Mononuclear cell (primary cell): ENCODE results near the gene KLHL2. TPM values are rescaled to one million over a fixed set of nuclear protein-coding genes. Genes with fewer than 3 reads are reported as not detected.
"Not testable (repeated sequence)": the region's sequence is repeated elsewhere in the genome, so short reads cannot be mapped to it uniquely, and the experiment has no call there.

Experiments used
- H3K27me3 ChIP-seq: 2 replicates; pipeline ENCODE4 v1.6.0; 2011; ENCODE audit warnings: low read length, control low read depth; ENCODE audit not compliant: insufficient read depth
- H3K4me1 ChIP-seq: 2 replicates; pipeline ENCODE4 v1.5.1; 2011; ENCODE audit warnings: mild to moderate bottlenecking, low read length, control low read depth; ENCODE audit not compliant: insufficient read depth
- H3K4me3 ChIP-seq: 2 replicates; pipeline ENCODE4 v1.5.1; 2011; ENCODE audit warnings: mild to moderate bottlenecking, low read length, moderate library complexity
- H3K9me3 ChIP-seq: 2 replicates; pipeline ENCODE4 v1.5.1; 2011; ENCODE audit warnings: low read depth, mild to moderate bottlenecking, control low read depth, low read length
- total RNA-seq: library from RNA; depleted of rRNA; stranded (reverse); fragments of >200 nt; gene quantifications from one replicate; pipeline ENCODE4 v1.2.3, GENCODE V29; 2012

KLHL2 gene, protein sequence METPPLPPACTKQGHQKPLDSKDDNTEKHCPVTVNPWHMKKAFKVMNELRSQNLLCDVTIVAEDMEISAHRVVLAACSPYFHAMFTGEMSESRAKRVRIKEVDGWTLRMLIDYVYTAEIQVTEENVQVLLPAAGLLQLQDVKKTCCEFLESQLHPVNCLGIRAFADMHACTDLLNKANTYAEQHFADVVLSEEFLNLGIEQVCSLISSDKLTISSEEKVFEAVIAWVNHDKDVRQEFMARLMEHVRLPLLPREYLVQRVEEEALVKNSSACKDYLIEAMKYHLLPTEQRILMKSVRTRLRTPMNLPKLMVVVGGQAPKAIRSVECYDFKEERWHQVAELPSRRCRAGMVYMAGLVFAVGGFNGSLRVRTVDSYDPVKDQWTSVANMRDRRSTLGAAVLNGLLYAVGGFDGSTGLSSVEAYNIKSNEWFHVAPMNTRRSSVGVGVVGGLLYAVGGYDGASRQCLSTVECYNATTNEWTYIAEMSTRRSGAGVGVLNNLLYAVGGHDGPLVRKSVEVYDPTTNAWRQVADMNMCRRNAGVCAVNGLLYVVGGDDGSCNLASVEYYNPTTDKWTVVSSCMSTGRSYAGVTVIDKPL
- 42.2 TPM for total RNA-seq

DNA sequence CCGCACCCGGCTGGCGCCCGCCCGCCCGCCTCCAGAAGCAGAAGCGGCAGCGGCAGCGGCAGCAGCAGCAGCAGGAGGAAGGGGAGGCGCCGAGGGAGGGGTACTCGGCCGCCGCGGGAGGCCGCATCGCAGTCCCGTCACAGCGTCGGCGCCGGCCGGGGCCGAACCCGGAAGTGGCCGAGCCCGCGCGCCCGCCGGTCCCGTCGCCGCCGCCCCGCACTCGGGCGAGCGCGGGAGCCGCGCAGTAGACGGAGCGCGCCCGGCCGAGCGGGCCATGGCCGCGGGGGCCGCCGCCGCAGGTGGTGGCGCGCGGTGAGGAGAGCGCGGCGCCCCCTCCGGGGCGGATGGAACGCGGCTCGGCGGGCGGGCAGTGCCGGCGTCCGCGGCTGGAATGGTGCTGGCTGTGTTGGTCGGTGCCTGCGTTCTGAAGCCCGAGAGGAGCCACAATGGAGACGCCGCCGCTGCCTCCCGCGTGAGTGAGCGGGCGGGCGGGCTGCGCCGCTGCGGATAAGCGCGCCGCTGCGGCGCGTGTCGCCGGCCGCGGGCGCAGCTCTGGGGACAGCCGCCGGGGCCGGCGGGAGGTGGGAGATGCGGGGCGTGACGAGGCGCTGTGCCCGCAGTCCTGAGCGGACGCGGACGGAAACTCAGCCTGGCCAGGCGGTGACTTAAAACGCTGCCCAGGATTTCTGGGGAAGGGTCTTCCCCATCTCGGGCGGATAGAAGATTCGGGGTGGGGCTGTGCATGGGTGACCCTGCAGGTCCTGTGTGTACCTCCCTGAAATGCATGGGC lies at the start of gene KLHL2:
Gene KLHL2 (plus strand): TSS at position 131 of the 790 bp plus-strand sequence. CDS start 316 bp downstream, at position 447.
- peaks cover 61% of the 10 kb centered on the region for H3K4me1 ChIP-seq
- no peaks in the 10 kb centered on the region for H3K9me3 ChIP-seq

DNA sequence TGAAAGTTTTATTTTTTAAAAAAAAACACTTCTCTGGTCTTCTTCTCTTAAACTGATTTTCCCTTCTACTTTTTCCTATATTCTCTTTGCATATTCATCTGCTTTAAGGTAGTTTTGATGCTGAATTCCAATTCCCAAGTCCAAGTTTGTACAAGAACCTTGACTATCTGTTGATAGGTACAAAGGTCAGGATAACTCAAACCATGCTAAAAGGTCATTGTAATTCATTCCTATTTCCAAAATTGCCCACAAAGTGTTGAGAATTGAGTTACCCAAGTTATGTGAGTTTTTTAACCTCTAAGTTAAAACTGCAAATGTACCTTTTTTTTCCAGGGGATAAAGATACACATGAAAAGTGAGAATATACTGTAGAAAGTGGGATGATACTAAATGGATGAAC lies 48.6 kb upstream of the KLHL2 start:
- no peaks in the 10 kb centered on the region for H3K9me3 ChIP-seq
- H3K4me1 ChIP-seq: no peaks in the 10 kb centered on the region
- no peaks in the 10 kb centered on the region for H3K27me3 ChIP-seq
- no peak overlapping the region for H3K4me3 ChIP-seq

More for the DNA sequence above, at the start of gene KLHL2:
- Histone ChIP-seq H3K27me3 (no peaks in the 10 kb centered on the region), H3K4me3 (peak within 1 kb of the TSS; percentile 69)

GRCh38 chr4:165164257-165164656 lies 43.1 kb upstream of the KLHL2 start:
- Histone ChIP-seq H3K4me1 (no peaks in the 10 kb centered on the region), H3K4me3 (no peak overlapping the region), H3K9me3 (no peaks in the 10 kb centered on the region), H3K27me3 (no peaks in the 10 kb centered on the region)

DNA sequence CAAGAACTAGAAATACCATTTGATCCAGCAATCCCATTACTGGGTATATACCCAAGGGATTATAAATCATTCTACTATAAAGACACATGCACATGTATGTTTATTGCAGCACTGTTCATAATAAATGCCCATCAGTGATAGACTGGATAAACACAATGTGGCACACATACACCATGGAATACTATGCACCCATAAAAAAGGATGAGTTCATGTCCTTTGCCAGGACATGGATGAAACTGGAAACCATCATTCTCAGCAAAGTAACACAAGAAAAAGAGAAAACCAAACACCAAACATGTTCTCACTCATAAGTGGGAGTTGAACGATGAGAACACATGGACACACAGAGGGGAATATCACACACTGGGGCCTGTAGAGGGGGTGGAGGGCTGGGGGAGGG lies 40.5 kb upstream of the KLHL2 start:
- not testable (repeated sequence) for H3K27me3 ChIP-seq, H3K4me1 ChIP-seq, H3K9me3 ChIP-seq, H3K4me3 ChIP-seq

GRCh38 chr4:165167650-165168049 lies 39.7 kb upstream of the KLHL2 start:
- Histone ChIP-seq H3K4me3 (no peak overlapping the region), H3K4me1 (no peaks in the 10 kb centered on the region), H3K27me3 (no peaks in the 10 kb centered on the region), H3K9me3 (no peaks in the 10 kb centered on the region)

- no peaks in the 10 kb centered on the region for H3K4me1 ChIP-seq
- H3K9me3 ChIP-seq: no peaks in the 10 kb centered on the region
- H3K27me3 ChIP-seq: no peaks in the 10 kb centered on the region
- no peak overlapping the region for H3K4me3 ChIP-seq
These were observed 36.5 kb upstream of the KLHL2 start for GRCh38 chr4:165170819-165171218.

GRCh38 chr4:165175470-165175869 lies 31.9 kb upstream of the KLHL2 start:
- H3K4me1 ChIP-seq, H3K27me3 ChIP-seq, H3K4me3 ChIP-seq, H3K9me3 ChIP-seq: not testable (repeated sequence)

- H3K4me3 ChIP-seq: no peak overlapping the region
These were observed 31.5 kb upstream of the KLHL2 start for GRCh38 chr4:165175879-165176278.

GRCh38 chr4:165177725-165178666 lies 29.4 kb upstream of the KLHL2 start:
- H3K9me3 ChIP-seq: no peaks in the 10 kb centered on the region
- no peaks in the 10 kb centered on the region for H3K4me1 ChIP-seq
- no peaks in the 10 kb centered on the region for H3K27me3 ChIP-seq
- no peak overlapping the region for H3K4me3 ChIP-seq

More at GRCh38 chr4:165175879-165176278, 31.5 kb upstream of the KLHL2 start:
- Histone ChIP-seq H3K27me3 (no peaks in the 10 kb centered on the region), H3K9me3 (no peaks in the 10 kb centered on the region), H3K4me1 (no peaks in the 10 kb centered on the region)

DNA sequence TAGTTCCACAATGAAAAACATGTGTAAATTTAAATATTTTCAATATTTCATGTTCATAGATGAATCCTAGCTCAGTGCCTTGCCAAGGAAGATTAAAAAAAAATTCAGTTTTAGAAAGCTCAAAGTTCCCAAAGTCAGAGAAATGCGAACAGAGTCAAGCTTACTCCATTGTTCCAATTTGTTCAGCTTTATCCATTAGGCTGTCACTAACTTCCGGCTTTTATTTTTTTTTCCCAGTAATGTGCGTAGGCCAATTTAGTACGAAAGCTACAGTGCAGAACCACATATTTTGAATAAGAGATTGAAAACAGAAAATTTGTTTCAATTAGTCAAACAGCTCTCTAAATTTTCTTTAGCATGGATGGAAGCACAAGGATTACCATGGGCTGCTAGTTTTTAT lies 23.1 kb upstream of the KLHL2 start:
- Histone ChIP-seq H3K9me3 (no peaks in the 10 kb centered on the region), H3K27me3 (no peaks in the 10 kb centered on the region), H3K4me3 (no peak overlapping the region), H3K4me1 (no peaks in the 10 kb centered on the region)

- not testable (repeated sequence) for H3K4me1 ChIP-seq, H3K27me3 ChIP-seq, H3K9me3 ChIP-seq, H3K4me3 ChIP-seq
These were observed 22.4 kb upstream of the KLHL2 start for GRCh38 chr4:165184998-165185397.

- Histone ChIP-seq H3K9me3 (no peaks in the 10 kb centered on the region), H3K4me3 (no peak overlapping the region), H3K27me3 (no peaks in the 10 kb centered on the region), H3K4me1 (no peaks in the 10 kb centered on the region)
These were observed 21.9 kb upstream of the KLHL2 start for GRCh38 chr4:165185448-165185847.

GRCh38 chr4:165190591-165191347 lies 16.6 kb upstream of the KLHL2 start:
- Histone ChIP-seq H3K27me3 (no peaks in the 10 kb centered on the region), H3K4me3 (no peak overlapping the region), H3K9me3 (no peaks in the 10 kb centered on the region), H3K4me1 (no peaks in the 10 kb centered on the region)

- Histone ChIP-seq H3K4me3 (no peak overlapping the region), H3K9me3 (no peaks in the 10 kb centered on the region), H3K27me3 (no peaks in the 10 kb centered on the region), H3K4me1 (no peaks in the 10 kb centered on the region)
These were observed 16.1 kb upstream of the KLHL2 start for GRCh38 chr4:165191348-165191656.
